ENCODE data around the gene MYZAP. TPM values are rescaled to one million over a fixed set of nuclear protein-coding genes. Genes with fewer than 3 reads are reported as not detected.

Gene MYZAP
- total and polyA plus RNA-seq, 9 of the 15 experiments (the other 6 are each of a cell fraction or from before 2014, with no cell fraction given) = 0.03 TPM; not detected in 8

DNA sequence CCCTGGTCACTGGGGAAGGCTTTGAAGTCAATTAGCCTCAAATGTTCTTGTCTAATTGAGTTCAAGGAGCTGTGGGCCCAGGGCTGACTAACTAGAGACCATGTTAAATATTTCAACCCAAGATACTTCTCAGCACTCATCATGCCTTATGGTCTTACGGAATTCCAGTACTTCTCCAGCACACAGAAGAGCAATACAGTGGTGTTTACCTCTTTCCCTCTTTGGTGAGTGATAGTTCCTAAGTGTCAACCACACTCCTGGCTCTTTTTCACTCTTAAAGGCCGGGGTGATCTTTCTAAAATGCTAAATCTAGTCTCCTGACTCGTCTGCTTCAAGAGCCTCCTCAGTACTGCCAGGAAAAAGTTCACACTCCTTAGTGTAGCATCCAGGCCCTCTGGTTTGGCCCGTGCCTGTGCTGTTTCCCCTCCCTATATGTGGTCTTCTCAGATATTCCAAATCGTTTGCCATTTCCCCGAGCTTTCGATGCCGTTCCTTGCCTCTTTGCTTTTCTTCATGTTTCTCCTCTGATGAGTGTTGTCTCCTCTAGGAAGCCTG lies 4.7 kb downstream of the MYZAP start:
- in situ Hi-C loops (cut with MboI) (no loop called here), intact Hi-C loops (cut with micrococcal nuclease) (no loop called here)
- Histone ChIP-seq H3K9ac (ENCODE audit: insufficient read depth in 1 of 2, low read depth in 2 of 2, low read length in 2 of 2) (no peak overlapping the region), H3K4me1 (replicated peaks in 1 of 2; ENCODE audit: control insufficient read depth in 2 of 2, insufficient read depth in 2 of 2, low read length in 2 of 2) (peaks cover 0 to 8% of the 10 kb centered on the region in 2 experiments; a peak in 1 of 5 replicates), H3K27ac (ENCODE audit: extremely low read depth, low read depth, low read length) (no peak overlapping the region), H3K4me3 (no peak overlapping the region), H2AFZ (ENCODE audit: low read depth, low read length) (no peak overlapping the region), H3K4me2 (ENCODE audit: insufficient read depth, low read length) (no peak overlapping the region), H3K79me2 (ENCODE audit: control insufficient read depth, insufficient read depth, low read length) (no peaks in the 10 kb centered on the region), H3K9me3 (replicated peaks; ENCODE audit: control insufficient read depth, insufficient read depth, low read depth, low read length) (no peaks in the 10 kb centered on the region), H3K9me1 (ENCODE audit: control insufficient read depth, insufficient read depth, low read length) (no peaks in the 10 kb centered on the region), H3K27me3 (ENCODE audit: control insufficient read depth in 2 of 2, insufficient read depth in 2 of 2, low read length in 2 of 2) (peaks cover 26 to 52% of the 10 kb centered on the region in 2 experiments), H4K20me1 (replicated peaks; ENCODE audit: control insufficient read depth, insufficient read depth, low read length) (0 out of 2 replicates have a peak, but pooled peaks cover 5% of the 10 kb centered on the region), H3K36me3 (ENCODE audit: control insufficient read depth, insufficient read depth, low read length) (no peaks in the 10 kb centered on the region; the same call in 2 of the 3 replicates)
- DNase-seq (ENCODE audit: extremely low read depth in 1 of 4, low spot score in 3 of 4) = no peak
- no TSS peak for BruUV-seq (replicated peaks)
- under 1% methylated on average over 8 of the region's 8 CpGs for WGBS (ENCODE audit: insufficient coverage, low coverage, missing lambda C conversion rate)
- TF ChIP-seq NBN (IDR thresholded peaks at IDR 0.05; ENCODE audit: low read depth) (no peak), RBM22 (IDR thresholded peaks at IDR 0.05; ENCODE audit: low read depth, low read length, poor library complexity, severe bottlenecking) (no peak), CHD2 (IDR thresholded peaks at IDR 0.05; ENCODE audit: low read depth, low read length) (no peak), CEBPB (tag; IDR thresholded peaks at IDR 0.05) (no peak), ZNF263 (CRISPR knock-in tag; IDR thresholded peaks at IDR 0.05; ENCODE audit: borderline replicate concordance) (no peak), PTBP1 (IDR thresholded peaks at IDR 0.05; ENCODE audit: low read depth, low read length) (no peak), ZKSCAN8 (CRISPR knock-in tag; IDR thresholded peaks at IDR 0.05) (no peak), BACH1 (tag; IDR thresholded peaks at IDR 0.05) (no peak), SPI1 (IDR thresholded peaks at IDR 0.05; ENCODE audit: borderline replicate concordance, low read depth, low read length) (no peak)
- TF ChIP-seq, protein P1, sequence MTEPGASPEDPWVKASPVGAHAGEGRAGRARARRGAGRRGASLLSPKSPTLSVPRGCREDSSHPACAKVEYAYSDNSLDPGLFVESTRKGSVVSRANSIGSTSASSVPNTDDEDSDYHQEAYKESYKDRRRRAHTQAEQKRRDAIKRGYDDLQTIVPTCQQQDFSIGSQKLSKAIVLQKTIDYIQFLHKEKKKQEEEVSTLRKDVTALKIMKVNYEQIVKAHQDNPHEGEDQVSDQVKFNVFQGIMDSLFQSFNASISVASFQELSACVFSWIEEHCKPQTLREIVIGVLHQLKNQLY (CRISPR knock-in tag; conservative IDR thresholded peaks at IDR 0.05) = no peak
- TF ChIP-seq, protein P2, sequence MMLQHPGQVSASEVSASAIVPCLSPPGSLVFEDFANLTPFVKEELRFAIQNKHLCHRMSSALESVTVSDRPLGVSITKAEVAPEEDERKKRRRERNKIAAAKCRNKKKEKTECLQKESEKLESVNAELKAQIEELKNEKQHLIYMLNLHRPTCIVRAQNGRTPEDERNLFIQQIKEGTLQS (IDR thresholded peaks at IDR 0.05) = no peak
- TF ChIP-seq, protein P2 (CRISPR knock-in tag; conservative IDR thresholded peaks at IDR 0.05) = no peak
- no peak for ATAC-seq
- ChIA-PET POLR2A (interaction anchor here (0.5 to 0.6 kb wide), 2 partner anchors 11 to 143 kb away, joined by 3 to 4 read pairs; no protein-coding TSS in a partner anchor), CTCF (ENCODE audit: low intra/inter-chr PET ratio) (no interaction called here)
- FAIRE-seq = no peak
